ENCODE data around the gene RAD23A.
"Not testable (repeated sequence)": the region's sequence is repeated elsewhere in the genome, so short reads cannot be mapped to it uniquely, and the experiment has no call there.

Gene RAD23A

DNA sequence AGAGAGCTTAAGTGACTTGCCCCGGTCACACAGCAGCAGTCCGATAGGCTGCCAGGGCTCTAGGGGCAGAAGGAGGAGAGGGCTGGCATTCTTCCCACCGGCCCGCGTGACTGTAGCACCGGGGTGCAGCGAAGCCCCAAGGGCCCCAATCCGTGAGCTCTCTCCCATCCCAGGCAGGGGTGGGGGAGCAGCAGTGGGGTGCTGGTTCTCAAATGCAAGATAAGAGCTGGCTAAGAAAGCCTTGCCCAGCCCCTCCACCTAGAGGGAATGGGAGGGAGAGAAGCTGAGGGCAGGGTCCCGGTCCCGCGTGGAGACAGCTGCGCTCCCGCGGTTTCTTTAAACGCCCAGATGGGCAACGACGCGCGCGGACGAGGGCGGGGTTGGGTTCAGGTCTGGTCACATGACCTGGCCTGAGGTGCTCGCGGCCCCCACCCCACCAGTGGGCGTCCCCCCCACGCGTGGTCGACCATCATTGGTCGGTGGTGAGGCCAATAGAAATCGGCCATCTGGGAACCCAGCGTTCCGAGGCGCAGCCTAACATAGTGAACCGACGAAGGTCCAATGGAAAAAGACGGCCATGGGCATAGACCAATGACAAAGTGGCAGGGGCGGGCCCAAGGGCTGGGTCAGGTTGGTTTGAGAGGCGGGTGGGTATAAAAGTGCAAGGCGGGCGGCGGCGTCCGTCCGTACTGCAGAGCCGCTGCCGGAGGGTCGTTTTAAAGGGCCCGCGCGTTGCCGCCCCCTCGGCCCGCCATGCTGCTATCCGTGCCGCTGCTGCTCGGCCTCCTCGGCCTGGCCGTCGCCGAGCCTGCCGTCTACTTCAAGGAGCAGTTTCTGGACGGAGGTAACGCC lies 7.5 kb upstream of the RAD23A start, which contains the start of gene CALR:
Gene CALR (plus strand): TSS at position 683 of the 852 bp plus-strand sequence. CDS start 71 bp downstream, at position 754.
- DNase-seq, result peak; percentile 99

DNA sequence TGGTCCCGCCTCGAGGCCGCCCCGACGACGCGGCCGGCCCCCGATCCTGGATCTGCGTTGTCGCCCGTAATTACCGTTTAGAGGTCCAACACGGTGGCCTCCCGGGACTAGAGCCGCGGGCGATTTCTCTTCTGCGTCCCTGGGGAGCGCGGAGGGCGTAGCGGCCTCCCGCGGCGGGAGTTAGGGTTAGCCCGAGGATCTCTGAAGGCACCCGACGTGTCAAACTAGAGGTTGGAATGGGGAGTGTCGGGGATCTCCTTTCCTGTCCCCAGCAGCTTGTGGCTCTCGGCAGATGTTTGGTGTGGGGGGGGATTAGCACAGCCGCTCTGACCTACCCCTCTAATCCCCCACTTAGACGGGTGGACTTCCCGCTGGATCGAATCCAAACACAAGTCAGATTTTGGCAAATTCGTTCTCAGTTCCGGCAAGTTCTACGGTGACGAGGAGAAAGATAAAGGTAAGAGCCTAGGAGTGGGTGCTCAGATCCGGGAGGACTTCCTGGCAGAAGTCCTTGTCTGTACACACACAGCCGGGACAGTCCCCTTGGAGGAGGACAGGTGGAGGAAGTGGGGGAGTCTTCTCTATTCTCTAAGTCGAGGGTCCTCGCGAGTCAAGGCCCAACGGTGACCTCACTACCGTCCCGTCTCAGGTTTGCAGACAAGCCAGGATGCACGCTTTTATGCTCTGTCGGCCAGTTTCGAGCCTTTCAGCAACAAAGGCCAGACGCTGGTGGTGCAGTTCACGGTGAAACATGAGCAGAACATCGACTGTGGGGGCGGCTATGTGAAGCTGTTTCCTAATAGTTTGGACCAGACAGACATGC lies 6.7 kb upstream of the RAD23A start:
- no peak for DNase-seq

DNA sequence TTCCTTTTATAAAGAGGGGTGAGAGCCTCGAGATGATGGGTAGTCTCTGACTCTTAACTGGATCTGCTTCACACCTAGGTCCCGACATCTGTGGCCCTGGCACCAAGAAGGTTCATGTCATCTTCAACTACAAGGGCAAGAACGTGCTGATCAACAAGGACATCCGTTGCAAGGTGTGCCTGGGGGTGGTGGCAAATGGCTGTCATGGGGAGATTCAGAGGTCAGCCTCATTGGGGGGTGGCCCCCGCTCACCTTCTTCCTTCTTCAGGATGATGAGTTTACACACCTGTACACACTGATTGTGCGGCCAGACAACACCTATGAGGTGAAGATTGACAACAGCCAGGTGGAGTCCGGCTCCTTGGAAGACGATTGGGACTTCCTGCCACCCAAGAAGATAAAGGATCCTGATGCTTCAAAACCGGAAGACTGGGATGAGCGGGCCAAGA lies 5.7 kb upstream of the RAD23A start:
- DNase-seq, result no peak

DNA sequence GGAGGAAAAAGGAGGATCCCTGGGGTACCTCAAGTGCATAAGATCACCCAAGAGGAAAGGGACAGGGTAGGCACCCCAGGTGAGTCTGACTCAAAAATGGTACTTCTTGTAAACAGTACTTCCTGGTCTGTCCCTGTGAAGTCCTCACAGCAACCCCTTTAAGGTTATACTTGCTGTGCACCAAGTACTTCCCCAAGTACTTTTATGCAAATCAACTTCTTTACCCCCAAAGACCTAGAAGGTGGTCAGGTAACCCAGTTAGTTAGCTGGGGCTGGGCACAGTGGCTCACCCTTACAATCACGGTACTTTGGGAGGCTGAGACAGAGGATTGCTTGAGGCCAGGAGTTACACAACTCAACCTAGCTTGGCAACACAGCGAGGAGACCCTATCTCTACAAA lies 4.8 kb upstream of the RAD23A start:
- DNase-seq, result no peak

DNA sequence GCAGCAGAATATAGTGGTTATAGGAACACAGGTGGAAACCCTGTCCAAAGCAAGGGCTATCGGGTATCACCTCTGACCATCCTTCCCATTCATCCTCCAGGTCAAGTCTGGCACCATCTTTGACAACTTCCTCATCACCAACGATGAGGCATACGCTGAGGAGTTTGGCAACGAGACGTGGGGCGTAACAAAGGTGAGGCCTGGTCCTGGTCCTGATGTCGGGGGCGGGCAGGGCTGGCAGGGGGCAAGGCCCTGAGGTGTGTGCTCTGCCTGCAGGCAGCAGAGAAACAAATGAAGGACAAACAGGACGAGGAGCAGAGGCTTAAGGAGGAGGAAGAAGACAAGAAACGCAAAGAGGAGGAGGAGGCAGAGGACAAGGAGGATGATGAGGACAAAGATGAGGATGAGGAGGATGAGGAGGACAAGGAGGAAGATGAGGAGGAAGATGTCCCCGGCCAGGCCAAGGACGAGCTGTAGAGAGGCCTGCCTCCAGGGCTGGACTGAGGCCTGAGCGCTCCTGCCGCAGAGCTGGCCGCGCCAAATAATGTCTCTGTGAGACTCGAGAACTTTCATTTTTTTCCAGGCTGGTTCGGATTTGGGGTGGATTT lies 2.1 kb upstream of the RAD23A start:
- DNase-seq, result no peak

DNA sequence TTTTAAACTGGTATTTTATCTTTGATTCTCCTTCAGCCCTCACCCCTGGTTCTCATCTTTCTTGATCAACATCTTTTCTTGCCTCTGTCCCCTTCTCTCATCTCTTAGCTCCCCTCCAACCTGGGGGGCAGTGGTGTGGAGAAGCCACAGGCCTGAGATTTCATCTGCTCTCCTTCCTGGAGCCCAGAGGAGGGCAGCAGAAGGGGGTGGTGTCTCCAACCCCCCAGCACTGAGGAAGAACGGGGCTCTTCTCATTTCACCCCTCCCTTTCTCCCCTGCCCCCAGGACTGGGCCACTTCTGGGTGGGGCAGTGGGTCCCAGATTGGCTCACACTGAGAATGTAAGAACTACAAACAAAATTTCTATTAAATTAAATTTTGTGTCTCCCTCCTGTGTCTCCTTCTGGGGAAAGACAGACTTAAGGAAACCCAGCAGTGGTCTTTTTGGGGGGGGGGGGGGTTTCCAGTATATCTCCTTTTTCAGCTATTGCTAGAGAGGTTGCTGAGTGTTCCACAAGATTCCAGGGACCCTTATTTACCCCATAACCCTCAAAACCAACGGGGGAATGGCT lies 1.5 kb upstream of the RAD23A start:
- no peak for DNase-seq

DNA sequence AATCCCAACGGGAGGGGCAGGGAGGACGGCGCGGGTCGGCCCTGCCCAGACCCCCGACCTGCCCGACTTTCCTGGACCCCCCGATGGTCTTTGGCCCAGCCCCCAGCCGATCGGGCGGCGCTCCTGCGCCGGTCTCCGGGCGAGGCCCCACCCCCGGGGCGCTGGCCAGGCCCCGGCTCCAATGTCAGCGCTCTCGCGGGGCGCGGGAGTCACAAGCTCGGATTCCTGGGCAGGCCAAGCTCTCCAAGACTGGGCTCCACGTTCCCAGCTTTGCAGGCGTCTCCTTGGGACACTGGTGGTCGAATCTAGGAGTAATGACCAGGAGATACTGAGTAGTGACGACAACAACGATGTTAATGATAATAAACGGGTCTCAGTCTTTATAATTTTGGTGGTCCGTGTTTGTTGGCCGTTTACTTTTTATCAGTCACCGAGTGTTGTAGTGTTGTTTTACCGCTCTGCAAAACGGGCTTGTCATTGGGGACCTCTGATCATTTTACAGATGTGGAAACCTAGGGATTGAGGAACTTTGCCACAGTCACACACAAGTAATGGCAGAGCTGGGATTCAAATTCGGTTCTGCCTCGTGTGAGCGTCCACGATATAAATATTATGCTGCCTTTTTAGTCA lies 545 bp downstream of the RAD23A start:
- DNase-seq, result peak; percentile 27

DNA sequence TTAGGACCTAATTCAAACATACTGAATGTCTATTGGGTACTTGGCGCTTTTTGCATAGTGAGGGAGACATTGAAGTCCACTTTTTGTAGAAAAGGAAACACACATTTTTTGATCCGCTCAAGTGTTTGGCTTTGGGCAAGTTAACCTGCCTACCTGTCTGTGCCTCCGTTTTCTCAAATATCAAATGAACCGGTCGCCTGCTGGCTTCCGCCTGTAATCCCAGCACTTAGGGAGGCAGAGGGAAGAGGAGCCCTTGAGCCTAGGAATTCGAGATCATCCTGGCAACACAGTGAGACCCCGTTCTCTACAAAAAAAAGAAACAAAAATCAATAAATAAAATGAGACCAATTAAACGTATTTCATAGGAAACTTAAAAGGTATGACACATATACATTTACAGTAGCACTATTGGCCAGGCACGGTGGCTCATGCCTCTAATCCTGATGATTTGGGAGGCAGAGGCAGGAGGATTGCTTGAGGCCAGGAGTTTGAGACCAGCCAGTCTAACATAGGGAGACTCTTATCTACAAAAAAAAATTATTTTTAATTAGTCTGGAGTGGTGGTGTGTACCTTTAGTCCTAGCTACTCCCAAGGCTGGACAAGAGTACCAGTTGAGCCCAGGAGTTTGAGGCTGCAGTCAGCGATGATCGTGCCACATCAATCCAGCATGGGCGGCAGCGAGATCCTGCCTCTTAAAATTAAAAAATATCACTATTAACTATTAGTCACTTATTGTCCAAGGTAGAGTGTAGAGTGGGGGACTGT lies 1.3 kb downstream of the RAD23A start:
- DNase-seq, result no peak

DNA sequence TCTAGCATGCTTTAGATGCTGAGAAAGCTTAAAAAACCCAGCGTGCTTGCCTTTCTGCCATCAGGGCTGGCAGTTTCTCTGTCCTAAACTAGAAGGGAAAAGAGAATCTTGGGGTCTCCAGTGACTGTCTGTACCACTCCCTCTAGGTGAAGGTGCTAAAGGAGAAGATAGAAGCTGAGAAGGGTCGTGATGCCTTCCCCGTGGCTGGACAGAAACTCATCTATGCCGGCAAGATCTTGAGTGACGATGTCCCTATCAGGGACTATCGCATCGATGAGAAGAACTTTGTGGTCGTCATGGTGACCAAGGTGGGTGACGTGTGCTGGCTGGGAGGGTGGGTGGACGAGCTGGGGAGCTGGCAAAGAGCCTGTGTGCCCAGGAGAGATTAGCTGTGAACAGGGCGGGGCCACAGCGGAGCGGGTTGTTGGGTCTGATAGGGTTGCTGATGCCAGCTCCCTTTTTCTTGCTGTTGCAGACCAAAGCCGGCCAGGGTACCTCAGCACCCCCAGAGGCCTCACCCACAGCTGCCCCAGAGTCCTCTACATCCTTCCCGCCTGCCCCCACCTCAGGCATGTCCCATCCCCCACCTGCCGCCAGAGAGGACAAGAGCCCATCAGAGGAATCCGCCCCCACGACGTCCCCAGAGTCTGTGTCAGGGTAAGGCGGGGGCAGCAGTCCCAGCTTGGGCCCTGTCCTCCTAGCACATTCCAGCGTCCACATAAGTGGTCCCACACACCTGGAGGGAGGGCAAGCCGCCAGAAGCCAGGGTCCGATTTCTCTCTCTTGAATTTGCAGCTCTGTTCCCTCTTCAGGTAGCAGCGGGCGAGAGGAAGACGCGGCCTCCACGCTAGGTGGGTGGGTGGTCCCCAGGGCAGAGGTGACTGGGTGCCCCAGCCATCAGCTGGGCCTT lies 2.3 kb downstream of the RAD23A start:
- DNase-seq, result no peak

DNA sequence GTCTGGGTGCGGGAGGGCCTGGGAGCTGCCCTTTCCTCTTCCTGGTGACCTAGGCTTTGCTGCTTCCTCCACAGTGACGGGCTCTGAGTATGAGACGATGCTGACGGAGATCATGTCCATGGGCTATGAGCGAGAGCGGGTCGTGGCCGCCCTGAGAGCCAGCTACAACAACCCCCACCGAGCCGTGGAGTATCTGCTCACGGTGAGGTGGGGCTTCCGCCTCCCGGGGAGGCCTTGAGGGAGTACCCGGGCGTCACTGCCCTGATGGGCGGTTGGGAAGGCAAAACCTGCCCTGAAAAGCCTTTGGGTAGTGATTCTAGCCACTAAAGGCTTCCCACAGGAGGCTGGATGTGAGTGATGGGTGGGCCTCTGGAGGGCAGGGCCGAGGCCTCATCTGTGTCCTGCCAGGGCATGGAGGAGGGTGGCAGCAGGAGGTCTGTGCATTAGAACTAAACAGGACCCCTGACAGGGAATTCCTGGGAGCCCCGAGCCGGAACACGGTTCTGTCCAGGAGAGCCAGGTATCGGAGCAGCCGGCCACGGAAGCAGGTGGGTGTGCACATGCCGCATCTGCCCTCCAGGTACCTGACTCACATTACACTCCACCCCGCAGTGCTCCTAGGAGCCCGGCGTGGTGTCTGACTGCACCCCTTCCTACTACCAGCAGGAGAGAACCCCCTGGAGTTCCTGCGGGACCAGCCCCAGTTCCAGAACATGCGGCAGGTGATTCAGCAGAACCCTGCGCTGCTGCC lies 3.1 kb downstream of the RAD23A start:
- no peak for DNase-seq

DNA sequence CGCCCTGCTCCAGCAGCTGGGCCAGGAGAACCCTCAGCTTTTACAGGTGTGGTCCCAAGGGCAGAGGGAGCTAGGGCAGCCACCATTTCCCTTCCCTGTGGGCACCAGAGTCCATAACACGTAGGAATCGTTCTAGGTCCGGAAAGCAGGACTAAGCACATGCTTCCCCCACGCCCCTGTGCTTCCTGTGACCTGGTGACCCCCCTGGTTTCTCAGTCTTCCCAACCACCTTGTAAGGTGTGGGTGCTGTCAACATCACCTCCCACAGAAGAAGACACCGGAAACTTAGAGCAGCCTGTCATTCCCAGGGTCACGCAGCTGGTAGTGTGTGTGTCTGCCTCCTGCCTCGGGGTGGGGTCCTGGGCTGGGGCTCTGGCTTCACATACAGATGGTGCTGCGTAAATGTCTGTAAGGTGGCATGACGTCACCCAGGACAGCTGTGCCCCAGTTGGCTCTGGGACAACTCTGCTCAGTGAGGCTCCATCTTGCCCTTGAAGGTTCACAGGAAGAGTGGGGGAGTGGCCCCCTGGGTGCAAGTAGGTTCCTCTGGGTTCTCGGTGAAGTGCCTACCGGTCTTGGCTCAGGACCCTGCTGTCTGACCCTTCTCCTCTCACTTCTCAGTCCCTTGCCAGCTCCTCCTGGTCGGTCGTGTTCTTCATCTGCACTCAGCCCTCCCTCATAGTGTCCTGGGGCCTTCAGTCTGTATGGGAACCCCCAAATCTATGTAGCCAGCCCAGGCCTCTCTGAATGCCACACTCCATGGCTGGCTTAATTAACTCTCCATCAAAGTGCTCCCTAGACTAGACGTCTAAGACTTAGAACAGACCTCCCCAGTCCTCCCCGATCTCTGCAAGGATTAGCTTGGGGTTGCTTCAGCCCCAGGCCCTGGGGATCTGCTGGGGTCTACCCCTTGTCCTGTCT lies 4.0 kb downstream of the RAD23A start:
- no peak for DNase-seq

DNA sequence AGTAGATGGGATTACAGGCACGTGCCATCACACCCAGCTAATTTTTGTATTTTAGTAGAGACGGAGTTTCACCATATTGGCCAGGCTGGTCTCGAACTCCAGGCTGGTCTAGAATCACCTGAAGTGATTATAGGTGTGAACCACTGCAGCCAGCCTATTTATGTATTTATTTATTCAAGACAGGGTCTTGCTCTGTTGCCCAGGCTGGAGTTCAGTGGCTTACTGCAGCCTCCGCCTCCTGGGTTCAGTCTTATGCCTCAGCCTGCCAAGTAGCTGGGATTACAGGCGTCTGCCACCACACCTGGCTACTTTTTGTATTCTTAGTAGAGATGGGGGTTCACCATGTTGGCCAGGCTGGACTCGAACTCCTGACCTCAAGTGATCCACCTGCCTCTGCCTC lies 6.4 kb downstream of the RAD23A start:
- not testable (repeated sequence) for DNase-seq

DNA sequence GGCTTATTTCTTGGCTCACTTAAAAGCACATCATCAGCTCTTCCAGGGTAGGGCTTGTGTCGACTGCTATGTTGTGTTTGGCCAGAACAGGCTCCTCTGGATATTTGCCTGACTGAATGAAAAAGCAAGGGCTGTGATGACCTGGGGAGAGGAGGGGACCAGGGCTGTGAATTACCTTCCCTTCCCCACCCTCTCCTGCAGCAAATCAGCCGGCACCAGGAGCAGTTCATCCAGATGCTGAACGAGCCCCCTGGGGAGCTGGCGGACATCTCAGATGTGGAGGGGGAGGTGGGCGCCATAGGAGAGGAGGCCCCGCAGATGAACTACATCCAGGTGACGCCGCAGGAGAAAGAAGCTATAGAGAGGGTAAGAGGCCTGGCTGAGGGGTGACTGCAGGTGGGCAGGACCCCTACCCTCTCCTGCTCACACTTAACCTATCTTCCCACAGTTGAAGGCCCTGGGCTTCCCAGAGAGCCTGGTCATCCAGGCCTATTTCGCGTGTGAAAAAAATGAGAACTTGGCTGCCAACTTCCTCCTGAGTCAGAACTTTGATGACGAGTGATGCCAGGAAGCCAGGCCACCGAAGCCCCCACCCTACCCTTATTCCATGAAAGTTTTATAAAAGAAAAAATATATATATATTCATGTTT lies 7.0 kb downstream of the RAD23A start:
- no peak for DNase-seq

DNA sequence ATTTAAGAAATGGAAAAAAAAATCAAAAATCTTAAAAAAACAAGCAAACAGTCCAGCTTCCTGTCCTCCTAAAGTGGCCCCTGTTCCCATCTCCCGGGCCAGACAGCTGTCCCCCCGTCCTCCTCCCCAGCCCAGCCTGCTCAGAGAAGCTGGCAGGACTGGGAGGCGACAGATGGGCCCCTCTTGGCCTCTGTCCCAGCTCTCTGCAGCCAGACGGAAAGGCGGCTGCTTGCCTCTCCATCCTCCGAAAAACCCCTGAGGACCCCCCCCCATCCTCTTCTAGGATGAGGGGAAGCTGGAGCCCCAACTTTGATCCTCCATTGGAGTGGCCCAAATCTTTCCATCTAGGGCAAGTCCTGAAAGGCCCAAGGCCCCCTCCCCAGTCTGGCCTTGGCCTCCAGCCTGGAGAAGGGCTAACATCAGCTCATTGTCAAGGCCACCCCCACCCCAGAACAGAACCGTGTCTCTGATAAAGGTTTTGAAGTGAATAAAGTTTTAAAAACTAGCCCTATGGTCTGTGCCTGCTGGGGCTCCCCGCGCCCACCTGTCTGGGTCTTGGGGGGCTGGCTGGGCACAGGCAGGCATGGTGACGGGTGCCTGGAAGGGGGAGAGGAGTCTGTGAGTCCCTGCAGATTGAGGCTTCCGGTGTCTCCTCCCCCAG lies 7.6 kb downstream of the RAD23A start:
- DNase-seq, result no peak

DNA sequence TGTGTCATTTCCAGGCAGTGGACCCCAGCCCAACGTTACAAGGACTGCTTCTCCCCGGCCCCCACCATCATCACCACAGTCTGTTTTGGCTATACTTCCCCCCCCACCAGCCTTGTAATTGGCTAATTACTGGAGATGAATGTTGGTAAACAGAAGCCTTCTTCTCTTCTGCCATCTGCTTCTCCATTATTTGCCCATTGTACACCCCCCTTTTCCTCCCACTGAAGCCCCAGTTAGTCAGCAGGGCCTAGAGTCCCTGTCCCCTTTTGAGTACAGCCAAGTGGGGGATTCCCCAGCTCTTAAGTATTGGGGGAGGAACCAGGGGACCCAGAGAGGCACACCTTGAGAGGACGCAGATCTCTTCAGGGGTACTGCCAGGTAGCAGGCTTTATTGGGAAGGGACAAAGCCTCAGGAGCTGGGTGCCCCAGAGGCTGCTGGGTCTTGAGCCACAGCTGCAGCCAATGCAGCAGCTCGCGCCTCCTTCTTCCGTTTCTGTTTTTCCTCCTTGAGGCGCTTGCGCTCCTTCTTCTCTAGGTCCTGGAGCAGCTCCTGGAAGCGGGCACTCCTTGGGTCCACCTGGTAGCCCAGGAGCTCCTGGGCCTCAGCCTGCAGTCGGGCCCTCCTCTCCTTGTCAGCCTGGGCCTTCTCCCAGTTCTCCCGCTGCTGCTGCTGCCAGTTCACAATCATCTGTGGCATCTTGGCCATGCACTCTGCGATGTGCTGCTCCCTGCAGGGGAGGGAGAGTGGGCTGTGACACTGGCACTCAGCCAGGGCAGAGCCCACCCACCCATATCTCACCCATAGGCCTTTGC lies 8.3 kb downstream of the RAD23A start:
- no peak for DNase-seq

DNA sequence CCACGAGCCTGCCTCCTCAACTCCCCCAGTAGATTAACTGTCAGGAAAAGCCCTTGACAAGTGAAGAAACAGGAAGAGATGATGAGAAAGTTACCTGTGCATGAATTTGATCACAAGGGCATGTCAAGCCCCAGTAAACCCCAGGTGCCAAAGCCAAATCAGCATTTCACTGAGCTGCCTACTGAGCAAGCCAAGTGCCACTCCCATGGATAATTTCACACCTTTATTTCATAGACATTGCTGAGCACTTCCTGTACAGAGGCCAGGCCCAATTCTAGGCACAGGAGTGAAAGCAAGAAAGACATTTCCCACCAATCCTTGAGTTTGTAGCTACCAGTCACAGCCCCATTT lies 8.9 kb downstream of the RAD23A start:
- no peak for DNase-seq

DNA sequence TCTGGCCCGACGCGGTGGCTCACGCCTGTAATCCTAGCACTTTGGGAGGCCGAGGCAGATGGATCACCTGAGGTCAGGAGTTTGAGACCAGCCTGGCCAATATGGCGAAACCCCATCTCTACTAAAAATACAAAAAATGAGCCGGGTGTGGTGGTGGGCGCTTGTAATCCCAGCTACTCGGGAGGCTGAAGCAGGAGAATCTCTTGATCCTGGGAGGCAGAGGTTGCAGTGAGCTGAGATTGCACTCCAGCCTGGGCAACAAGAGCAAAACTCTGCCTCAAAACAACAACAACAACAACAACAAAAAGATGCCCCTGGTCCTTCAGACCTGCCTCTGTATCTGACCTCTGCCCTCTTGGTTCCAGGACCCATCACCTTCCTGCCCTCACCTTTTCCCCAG lies 9.9 kb downstream of the RAD23A start:
- DNase-seq, result not testable (repeated sequence)

Measured in central memory CD4-positive, alpha-beta T cell (primary cell).